GM19193 (cell line): Measurements from ENCODE around the gene AKR1B15.

Experiments
- POLR2A ChIP-seq: IDR thresholded peaks from 4 replicates; pipeline ENCODE4 v1.6.1; 2011; ENCODE audit not compliant: insufficient read depth, insufficient read length; ENCODE audit errors: extremely low read depth

Gene AKR1B15

GRCh38 chr7:134602881-134603451, 54.1 kb downstream of the AKR1B15 start:
- TF ChIP-seq POLR2A = no peak

GRCh38 chr7:134605978-134606923, 57.3 kb downstream of the AKR1B15 start:
- TF ChIP-seq POLR2A = no peak

- TF ChIP-seq POLR2A = no peak
These were observed 62.8 kb downstream of the AKR1B15 start for GRCh38 chr7:134611611-134612151.

- no peak for TF ChIP-seq POLR2A
These were observed 63.3 kb downstream of the AKR1B15 start for GRCh38 chr7:134612197-134612596.

GRCh38 chr7:134613623-134614347, 64.9 kb downstream of the AKR1B15 start:
- no peak for TF ChIP-seq POLR2A

GRCh38 chr7:134616611-134617010, 67.7 kb downstream of the AKR1B15 start:
- TF ChIP-seq POLR2A = no peak

- TF ChIP-seq POLR2A = no peak
These were observed 70.0 kb downstream of the AKR1B15 start for GRCh38 chr7:134618756-134619530.

- no peak for TF ChIP-seq POLR2A
These were observed 70.9 kb downstream of the AKR1B15 start for GRCh38 chr7:134619627-134620331.

- TF ChIP-seq POLR2A = no peak
These were observed 73.5 kb downstream of the AKR1B15 start for GRCh38 chr7:134622303-134622995.

GRCh38 chr7:134623193-134623592, 74.3 kb downstream of the AKR1B15 start:
- TF ChIP-seq POLR2A = no peak

GRCh38 chr7:134625550-134625949, 76.6 kb downstream of the AKR1B15 start:
- TF ChIP-seq POLR2A = no peak

- TF ChIP-seq POLR2A = no peak
These were observed 78.3 kb downstream of the AKR1B15 start for GRCh38 chr7:134627109-134627774.

- no peak for TF ChIP-seq POLR2A
These were observed 78.9 kb downstream of the AKR1B15 start for GRCh38 chr7:134627775-134628153.
